HG03457 (cell line): ENCODE measurements around the gene MARF1.
"Not testable (repeated sequence)": the region's sequence is repeated elsewhere in the genome, so short reads cannot be mapped to it uniquely, and the experiment has no call there.

Experiments
- ATAC-seq: cut with Tn5 transposase; IDR thresholded peaks from one replicate; pipeline ENCODE4 v1.9.1; 2021; ENCODE audit warnings: moderate number of reproducible peaks; ENCODE audit not compliant: unreplicated experiment

The MARF1 gene

DNA sequence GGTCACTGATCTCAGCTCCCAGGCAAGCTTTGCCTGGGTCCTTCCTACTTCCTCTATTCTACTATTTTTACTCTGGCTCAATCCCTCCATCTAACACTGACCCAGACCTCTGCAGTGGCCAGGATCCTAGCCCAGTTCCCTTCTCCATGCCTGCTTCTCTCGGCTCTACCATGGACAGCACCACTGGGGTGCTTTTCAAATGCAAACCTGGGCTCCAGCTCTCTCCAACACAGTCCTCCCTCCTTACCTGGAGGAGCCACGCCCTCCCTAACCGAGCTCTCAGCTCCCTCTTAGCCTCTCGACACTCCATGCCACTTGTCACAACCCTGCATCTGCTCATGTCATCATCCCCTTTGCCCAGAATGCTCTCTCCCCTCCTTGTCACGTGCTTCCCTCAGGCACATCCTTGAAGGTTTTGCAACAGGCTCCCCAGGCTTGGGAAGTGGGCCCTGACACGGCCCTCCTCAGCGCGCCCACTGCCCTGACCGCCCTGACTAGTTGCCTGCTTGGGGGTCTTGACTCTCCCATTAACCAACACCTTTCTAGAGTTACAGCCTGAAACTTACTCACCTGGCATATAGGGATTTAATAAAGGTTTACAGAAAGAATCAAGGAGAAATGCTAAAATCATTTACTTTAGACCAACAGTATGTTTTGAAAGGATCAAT, 41.6 kb downstream of the MARF1 start:
- ATAC-seq = no peak

DNA sequence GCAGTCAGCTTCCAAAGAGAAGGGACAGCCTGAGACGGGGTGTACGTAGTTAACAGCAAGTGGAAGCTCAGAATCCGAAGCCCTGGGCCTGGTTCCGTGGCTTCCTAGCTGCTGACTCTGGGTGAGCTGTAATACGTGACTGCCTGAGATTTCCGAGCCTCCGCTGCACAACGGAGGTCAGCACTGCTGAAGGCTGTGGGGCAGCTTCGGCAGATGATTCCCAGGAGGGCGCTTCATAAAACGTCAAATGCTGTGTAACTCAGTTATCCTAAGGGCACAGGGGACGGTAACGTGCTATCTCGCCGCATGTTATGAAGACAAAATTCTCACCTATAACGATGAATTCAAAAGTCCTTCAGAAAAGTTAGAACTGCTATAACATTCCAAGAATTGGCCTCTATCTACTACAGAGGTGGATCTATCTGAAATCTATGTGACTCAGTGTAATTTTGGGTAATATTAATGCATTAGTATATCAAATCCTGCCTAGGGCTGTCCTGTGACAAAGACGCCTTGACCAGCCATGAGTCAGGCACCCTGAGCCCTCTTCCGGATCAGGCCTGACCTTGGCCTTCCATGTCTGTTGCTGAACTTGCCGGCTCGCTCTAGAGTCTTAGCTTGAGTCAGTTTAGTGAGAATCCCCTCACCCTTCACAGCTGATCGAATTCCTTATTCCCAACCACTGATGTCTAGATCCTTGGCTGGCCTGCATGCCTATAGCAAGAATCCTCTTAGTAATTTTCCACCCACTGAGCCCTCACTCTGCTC, 43.5 kb downstream of the MARF1 start:
- ATAC-seq = no peak

DNA sequence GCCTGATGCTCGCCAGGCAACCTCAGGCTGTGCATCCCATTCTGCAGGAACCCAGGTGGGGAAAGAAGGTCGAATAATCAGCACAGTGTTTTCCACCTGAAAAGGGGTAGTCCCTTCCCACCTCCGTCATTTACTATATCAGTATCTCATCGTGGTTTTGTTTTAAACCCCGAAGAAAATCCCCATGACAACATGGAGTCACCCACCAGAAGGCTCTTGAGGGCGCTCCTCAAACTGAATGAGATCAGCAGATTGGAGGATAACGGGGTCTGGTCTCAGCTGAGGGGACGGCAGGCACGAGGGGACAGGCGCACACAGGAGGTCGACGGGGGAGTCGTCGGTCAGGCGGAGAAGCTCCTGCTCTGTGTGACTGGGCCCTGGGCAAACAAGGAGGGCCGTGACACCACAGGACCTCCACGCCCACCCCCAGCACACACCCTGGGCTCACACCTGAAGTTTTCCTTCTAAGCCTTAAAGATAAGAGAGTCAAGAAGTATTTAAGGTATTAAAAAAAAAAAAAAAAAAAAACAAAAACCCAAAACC, 44.2 kb downstream of the MARF1 start:
- ATAC-seq = no peak

DNA sequence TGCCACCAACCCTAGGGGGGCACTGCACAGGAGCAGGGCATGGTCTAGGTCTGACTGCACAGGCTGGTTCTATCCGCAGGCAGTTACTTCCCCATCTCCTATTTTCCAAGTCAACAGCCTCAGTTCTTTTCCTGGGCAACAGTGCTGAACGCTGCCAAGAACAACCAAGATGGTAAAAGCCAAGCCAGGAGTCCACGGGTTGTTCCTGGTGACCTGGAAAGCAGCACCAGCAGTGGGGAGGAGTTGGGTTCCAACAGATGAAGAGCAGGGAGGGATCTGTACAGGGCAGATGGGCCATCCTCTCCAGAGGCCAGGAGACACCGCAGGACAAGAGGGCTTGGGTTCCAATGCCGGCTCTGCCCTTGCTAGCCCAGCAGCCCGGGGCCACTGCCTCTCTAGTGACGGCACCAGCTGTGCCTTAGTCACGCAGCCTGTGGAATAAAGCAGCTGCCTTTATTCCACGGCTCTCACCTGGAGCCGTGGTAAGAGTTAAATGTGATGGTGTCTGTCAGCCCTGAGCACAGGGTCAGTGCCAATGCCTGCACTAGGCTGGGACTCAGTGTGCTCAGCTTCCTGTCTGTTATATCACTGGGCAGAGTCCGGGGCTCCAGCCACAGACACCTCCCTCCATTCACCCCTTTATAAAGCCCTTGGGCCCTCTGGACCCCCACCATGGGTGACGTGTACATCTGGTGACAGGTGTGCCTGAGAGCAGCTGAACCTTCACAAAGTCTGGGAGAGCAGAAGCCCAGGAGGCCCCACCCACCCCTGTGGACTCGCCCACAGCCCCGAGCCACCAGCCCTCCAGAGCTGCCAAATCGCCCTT, 44.9 kb downstream of the MARF1 start:
- no peak for ATAC-seq

DNA sequence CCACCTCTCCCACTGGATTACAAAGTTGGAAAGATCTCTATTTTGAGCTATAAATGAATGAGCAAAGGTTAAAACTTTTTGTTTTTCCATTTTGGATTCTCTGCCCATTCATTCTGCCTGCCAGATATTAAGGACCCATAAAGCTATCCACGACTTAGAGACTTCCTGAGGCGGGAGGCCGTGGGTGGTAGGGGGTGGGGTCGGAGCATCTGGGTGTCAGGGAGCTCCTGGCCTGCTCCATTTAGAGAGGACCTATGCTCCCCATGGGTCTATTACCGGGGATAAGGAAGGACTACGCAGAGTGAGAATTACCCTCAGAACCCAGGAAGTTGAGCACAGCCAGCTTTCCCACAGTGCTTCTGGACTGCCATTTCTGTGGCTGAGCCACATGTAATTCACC, 45.8 kb downstream of the MARF1 start:
- no peak for ATAC-seq

DNA sequence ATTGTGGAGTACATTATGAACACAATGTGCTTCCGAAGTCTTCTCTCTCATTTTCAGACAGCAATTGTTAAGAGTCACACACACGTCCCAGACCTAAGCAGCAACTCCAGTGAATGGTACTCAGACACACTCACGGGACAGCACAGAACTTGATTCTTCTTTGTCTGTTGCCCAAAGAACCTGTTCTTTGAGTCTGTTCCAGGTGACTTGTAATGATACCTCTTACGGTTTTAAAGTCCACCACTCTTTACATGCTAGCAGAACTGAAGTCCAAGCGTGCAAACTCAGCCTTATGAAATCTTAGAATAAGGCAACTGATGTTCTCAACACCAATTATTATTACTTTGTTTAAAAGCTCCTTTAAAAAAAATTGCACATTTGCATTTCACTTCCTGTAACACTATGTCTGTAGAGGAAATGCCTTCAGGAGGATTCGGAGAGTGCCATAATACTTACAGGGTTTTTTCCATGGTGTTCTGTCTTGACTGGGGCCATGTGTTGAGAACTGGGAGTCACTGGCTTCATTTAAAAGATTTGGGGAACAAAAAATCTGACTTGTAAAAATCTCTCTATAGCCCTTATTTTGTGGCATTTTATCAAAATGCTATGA, 48.1 kb downstream of the MARF1 start:
- ATAC-seq = no peak

DNA sequence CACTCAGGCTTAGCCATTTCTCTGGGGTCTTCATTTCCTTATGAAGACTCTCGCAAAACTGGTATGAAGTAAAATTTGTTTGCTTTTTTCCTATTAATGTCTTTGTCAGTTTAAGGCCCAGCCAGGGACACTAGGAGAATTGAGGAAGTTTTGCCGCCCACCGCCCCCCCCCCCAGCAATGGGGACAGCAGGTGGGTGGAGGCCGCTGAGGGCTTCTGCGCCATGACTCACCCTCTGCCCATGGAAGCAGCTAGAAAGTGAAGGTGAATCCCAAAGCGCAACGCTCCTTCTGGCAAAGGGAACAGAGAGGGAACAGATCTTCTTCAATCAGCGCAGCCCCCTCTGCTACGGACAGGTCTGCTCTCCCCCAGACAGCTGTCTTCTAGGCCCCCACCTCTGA, 49.7 kb downstream of the MARF1 start:
- no peak for ATAC-seq

DNA sequence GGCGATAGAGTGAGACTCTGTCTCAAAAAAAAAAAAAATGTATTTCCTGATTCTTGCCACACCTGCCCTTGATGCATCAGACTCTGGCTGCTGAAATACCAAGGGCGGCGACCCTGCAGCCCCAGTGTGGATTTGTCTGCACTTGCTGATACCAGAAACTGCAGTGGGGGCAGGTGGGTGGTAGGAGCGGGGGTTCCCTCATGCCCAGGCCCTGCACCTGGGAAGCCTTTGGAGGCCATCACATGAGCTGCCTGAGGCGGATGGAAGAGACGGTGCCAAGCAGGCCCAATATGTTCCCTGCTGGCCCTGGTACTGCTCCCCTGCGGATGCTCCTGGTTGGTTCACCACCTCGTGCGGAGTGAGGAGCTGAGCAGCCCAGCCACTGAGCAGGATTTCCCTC, 50.6 kb downstream of the MARF1 start:
- ATAC-seq = no peak

DNA sequence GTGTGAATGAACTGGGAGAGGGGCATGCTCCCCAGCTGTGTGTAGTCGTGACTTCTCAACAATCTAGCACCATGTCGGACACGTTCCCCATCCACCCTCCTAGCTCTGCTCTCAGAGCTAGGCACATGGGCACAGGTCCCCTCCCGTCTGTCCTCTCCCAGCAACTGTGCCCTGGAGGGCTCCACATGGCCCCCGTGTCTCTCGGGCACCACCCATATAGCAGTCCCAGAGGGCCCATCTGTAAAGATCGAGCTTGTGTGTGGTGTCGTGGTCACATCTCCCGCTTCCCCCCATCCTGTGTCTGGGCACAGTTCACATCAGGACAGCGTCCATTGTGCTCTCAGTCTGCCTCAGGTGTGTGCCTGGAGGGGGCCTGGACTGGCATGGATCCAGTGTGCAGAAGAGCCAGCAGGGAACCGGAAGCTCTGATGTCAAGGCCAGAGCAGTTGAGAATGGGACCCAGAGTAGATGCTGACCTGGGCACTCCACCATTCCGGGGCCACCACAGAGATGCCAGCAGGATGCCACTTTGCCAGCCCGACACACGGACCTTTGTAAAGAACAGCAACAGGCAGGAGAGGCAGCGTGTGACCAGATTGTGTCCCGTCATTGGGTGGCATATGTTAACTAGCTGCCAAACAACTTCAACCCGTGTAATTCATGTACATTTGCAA, 55.7 kb downstream of the MARF1 start:
- no peak for ATAC-seq

DNA sequence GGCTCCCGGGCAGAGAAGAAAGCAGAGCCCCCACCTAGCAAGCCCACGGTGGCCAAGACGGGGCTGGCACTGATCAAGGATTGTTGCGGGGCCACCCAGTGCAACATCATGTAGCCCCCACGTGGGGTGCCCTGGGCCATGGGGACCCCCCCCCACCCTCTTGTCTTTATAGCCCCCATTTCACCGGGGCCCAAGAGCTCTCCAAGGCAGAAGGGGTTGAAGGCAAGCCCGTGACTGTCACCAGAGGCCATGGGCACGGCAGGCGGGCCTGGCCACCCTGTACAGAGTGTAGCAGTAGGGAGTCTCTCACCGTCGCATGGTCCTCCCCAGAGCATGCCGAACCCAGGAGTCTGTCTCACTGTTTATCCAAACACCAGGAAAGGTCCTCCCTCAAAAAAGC, 56.2 kb downstream of the MARF1 start:
- no peak for ATAC-seq

DNA sequence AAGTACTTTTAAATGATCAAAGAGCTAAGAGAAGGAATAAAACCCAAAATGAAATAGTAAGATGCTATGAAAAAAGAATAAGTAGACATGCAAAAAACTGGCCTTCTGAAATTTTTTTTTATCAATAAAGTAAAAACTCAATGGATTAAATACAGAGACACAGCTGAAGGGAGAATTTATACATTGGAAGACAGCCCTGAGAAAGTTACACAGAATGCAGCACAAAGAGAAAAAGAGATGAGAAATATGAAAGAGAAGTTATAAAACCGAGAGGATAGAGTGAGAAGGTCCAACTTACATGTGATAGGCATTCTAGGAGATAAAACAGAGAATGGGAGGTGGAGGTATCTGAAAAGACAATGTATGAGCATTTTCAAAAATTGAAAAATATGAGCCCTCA, 57.0 kb downstream of the MARF1 start:
- no peak for ATAC-seq

DNA sequence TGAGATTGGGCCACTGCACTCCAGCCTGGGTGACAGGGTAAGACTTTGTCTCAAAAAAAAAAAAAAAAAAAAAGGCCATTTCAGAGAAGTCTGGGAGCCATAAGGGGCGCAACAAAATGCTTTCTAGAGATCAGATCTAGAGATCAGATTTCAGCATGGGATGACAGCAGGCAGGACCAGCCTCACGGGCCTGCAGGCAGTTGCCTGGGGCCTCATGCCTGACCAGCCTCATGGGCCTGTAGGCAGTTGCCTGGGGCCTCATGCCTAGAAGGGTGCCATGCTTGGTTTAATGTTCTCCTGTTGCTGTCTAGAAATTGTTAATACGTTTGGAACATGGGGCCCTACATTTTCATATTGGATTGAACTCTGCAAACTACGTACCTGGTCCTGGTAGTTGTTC, 59.4 kb downstream of the MARF1 start:
- ATAC-seq = no peak

DNA sequence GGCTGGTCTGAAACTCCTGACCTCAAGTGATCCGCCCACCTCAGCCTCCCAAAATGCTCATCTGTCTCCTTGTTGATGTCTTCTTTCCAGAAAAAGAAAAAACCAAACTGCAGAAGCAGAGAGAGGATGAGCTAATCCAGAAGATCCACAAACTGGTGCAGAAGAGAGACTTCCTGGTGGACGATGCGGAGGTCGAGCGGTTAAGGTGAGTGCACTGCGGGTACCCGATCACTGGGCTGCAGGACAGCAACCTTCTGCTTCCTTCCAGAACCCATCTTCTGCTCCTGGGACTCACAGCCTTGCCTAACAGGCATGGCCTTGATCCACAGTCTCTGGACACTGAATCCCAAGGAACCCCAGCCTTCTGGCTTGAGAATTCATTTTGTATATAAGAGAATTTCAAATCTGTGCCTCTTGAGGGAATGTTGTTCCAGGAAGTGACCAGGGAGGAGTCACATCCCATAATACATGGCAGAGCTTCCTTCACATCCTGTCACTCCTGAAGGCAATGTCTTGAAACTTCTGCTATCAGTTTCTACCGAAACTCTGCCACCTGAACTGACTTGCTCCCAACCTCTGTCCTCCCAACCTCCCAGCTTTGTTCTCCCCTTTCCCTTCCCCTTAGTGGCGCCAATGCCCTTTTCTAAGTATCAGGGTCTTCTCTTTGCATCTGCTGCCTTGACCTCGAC, 61.7 kb downstream of the MARF1 start:
- ATAC-seq = no peak

DNA sequence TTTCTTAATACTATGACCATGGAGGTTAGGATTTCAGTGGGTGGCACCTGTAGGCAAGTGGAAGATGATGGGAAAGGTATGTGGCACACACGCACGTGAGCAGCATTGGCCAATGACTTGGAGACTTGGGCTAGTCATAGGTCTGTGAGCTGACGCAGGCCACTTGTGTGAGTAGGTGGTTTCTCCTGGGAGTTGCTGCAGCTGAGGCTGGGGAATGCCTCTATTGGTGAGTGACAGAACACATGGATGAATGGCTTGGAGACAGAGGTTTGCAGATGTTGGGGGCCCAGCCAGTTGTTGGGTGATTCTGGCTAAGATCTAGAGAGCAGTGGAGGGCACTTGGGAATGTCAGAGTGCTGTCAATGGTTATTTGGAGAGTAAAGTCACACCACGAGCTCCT, 64.1 kb downstream of the MARF1 start:
- no peak for ATAC-seq

DNA sequence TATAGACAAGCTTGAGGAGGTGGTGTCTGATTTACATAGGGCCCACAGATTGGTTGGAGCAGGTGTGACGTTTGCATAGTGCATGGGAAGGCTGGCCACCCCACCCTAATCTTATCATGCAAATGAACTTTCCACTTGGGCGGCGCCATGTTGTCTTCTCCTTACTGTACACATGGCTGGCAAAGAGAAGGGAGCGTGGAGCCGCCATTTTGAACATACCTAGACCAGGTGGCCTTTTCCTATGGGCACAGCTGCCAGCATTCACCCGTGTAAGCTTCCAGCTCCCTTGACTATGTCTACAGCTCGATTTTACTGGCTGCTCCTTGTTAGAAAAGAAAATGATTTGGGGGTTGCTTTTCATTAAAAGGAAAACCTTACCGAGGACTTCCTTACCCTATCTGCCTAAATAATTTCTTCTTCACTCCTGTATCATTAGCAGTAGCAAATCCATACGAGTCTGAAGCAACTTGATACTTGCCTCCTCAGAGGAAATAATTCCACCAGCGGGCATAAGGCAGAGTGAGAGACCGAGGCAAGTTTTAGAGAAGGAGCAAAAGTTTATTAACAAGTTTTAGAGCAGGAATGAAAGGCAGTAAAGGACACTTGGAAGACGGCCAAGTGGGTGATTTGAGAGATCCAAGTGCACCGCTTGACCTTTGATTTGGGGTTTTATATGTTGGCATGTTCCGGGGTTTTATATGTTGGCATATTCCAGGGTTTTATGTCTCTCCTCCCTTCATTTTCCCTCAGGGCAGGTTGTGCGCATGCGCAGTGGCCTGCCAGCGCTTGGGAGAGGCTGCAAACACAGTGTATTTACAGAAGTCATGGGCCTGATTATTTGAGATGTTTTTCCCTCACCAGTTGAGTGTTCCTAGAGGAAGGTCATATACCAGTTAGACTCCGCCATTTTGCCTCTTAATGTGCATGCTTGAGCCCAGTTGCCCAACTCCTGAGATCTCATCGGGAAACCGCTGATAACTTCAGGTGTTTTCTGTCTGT, 65.7 kb downstream of the MARF1 start:
- ATAC-seq = no peak

DNA sequence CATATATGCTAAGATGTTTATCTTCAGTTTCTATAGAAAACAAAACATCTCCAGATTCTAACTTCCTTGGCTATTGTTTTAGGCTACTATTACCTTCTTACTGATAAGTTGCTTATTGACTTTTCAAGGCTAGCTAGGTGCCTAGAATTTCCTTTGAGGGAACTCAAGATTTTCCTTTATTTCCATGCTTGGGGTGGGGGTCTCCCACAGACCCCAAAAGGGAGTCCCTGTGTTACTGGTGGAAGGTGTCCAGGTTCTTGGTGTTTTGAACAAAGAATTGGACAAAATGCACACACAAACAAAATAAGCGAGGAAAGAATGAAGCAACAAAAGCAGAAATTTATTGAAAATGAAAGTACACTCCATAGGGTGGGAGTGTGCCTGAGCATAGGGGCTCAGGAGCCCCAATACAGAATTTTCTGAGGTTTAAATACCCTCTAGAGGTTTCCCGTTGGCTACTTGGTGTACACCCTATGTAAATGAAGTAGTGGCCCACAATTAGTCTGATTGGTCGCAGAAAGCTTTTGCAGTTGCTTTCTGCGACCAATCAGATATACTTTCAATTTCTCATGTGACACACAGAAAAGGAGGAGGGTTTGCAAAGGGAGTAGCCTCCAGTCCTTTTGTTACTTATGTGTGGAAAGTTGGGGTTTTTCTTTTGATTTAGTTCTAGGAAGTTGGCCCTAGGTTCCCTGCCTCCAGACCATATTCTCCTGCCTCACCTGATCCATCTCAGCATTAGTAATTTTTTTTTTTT, 67.5 kb downstream of the MARF1 start:
- no peak for ATAC-seq

DNA sequence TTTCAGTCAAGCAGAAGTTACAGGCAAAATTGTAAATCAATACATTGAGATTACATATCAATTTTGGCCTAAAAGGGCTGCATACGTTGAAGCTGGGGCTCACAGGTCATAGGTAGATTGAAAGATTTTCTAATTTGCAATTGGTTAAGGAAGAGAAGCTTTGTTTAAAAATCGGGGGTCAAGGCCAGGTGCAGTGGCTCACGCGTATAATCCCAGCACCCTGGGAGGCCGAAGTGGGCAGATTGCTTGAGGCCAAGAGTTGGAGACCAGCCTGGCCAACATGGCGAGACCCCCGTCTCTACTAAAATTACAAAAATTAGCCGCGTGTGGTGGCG, 68.4 kb downstream of the MARF1 start:
- no peak for ATAC-seq

DNA sequence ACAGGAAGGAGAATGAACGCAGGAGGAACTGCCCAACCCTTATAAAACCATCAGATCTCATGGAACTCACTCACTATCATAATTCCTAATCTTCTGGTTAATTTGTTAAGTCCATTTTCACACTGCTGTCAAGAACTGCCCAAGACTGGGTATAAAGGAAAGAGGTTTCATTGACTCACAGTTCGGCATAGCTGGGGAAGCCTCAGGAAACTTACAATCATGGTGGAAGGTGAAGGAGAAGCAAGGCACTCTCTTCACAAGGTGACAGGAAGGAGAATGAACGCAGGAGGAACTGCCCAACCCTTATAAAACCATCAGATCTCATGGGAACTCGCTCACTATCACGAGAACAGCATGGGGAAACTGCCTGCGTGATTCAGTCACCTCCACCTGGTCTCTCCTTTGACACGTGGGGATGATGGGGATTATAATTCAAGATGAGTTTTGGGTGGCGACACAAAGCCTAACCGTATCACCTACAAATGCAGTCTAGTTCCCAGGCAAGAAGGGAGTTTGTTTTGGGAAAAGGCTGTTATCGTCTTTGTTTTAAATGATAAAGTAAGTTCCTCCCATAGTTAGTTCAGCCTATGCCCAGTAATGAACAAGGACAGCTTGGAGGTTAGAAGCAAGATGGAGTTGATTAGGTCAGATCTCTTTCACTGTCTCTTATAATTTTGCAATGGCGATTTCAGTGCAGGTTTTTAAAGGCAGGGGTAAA, 68.9 kb downstream of the MARF1 start:
- not testable (repeated sequence) for ATAC-seq
